ENCODE results near the gene DGKI.
"Not testable (repeated sequence)": the region's sequence is repeated elsewhere in the genome, so short reads cannot be mapped to it uniquely, and the experiment has no call there.

Gene DGKI

GRCh38 chr7:137469191-137469811, 377.5 kb downstream of the DGKI start:
- no peak for DNase-seq (ENCODE audit: low spot score)

GRCh38 chr7:137462847-137463246, 383.9 kb downstream of the DGKI start:
- no peak for DNase-seq (ENCODE audit: low spot score)

- DNase-seq (ENCODE audit: low spot score) = no peak
These were observed 384.6 kb downstream of the DGKI start for GRCh38 chr7:137462074-137462715.

GRCh38 chr7:137458399-137458798, 388.4 kb downstream of the DGKI start:
- no peak for DNase-seq (ENCODE audit: low spot score)

GRCh38 chr7:137454767-137455166, 392.0 kb downstream of the DGKI start:
- DNase-seq (ENCODE audit: low spot score) = no peak

- peak; percentile 73 for DNase-seq (ENCODE audit: low spot score)
These were observed 392.5 kb downstream of the DGKI start for GRCh38 chr7:137454246-137454724.

GRCh38 chr7:137453356-137453755, 393.4 kb downstream of the DGKI start:
- no peak for DNase-seq (ENCODE audit: low spot score)

GRCh38 chr7:137449016-137449415, 397.8 kb downstream of the DGKI start:
- DNase-seq (ENCODE audit: low spot score) = no peak

GRCh38 chr7:137448572-137448971, 398.2 kb downstream of the DGKI start:
- not testable (repeated sequence) for DNase-seq (ENCODE audit: low spot score)

- no peak for DNase-seq (ENCODE audit: low spot score)
These were observed 400.7 kb downstream of the DGKI start for GRCh38 chr7:137446025-137446424.

GRCh38 chr7:137445268-137445667, 401.5 kb downstream of the DGKI start:
- no peak for DNase-seq (ENCODE audit: low spot score)

- DNase-seq (ENCODE audit: low spot score) = no peak
These were observed 403.2 kb downstream of the DGKI start for GRCh38 chr7:137443616-137444015.

GRCh38 chr7:137441451-137441850, 405.3 kb downstream of the DGKI start:
- DNase-seq (ENCODE audit: low spot score) = no peak

- no peak for DNase-seq (ENCODE audit: low spot score)
These were observed 406.6 kb downstream of the DGKI start for GRCh38 chr7:137439829-137440825.

GRCh38 chr7:137434946-137435345, 411.8 kb downstream of the DGKI start:
- DNase-seq (ENCODE audit: low spot score) = no peak

- DNase-seq (ENCODE audit: low spot score) = no peak
These were observed 412.2 kb downstream of the DGKI start for GRCh38 chr7:137434530-137434929.

- DNase-seq (ENCODE audit: low spot score) = no peak
These were observed 423.5 kb downstream of the DGKI start for GRCh38 chr7:137423321-137423720.

GRCh38 chr7:137421366-137421765, 425.4 kb downstream of the DGKI start:
- DNase-seq (ENCODE audit: low spot score) = no peak

- no peak for DNase-seq (ENCODE audit: low spot score)
These were observed 427.9 kb downstream of the DGKI start for GRCh38 chr7:137418841-137419240.

GRCh38 chr7:137417464-137417863, 429.3 kb downstream of the DGKI start:
- no peak for DNase-seq (ENCODE audit: low spot score)

- no peak for DNase-seq (ENCODE audit: low spot score)
These were observed 432.9 kb downstream of the DGKI start for GRCh38 chr7:137413901-137414300.

- no peak for DNase-seq (ENCODE audit: low spot score)
These were observed 435.3 kb downstream of the DGKI start for GRCh38 chr7:137411446-137411845.

GRCh38 chr7:137408126-137408525, 438.6 kb downstream of the DGKI start:
- DNase-seq (ENCODE audit: low spot score) = no peak

All from iPS-NIHi11 (cell line).